NCI-H82 (cell line): ENCODE measurements around the gene HOXC11.

Experiments
- DNase-seq: peaks from one replicate; lab custom pipeline; 2025; lab: John Stamatoyannopoulos, UW

The HOXC11 gene

DNA sequence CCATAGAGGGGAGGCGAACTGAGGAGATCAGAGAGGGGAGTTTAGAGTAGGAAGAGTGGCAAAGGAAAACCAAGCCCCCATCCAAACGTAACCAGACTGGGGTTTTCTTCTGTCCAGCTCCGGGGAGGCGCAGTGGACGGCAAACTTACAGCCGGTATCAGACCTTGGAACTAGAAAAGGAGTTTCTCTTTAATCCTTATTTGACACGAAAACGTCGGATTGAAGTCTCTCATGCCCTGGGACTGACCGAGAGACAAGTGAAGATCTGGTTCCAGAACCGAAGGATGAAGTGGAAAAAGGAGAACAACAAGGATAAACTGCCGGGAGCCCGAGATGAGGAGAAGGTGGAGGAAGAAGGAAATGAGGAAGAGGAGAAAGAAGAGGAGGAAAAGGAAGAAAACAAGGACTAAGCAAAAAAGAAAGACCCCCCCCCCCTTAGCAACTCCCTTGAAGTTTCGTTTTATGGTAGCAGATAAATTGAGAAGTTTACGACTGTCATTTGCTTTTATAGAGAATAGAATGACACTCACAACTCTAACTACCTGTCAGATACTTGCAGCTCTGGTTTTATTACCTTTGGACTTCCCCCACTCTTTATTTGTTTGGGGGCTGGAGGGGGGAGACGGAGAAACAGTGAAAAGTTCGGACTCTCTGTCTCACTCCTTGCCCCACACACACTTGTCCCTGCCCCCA, 38.2 kb downstream of the HOXC11 start:
- no peak for DNase-seq

DNA sequence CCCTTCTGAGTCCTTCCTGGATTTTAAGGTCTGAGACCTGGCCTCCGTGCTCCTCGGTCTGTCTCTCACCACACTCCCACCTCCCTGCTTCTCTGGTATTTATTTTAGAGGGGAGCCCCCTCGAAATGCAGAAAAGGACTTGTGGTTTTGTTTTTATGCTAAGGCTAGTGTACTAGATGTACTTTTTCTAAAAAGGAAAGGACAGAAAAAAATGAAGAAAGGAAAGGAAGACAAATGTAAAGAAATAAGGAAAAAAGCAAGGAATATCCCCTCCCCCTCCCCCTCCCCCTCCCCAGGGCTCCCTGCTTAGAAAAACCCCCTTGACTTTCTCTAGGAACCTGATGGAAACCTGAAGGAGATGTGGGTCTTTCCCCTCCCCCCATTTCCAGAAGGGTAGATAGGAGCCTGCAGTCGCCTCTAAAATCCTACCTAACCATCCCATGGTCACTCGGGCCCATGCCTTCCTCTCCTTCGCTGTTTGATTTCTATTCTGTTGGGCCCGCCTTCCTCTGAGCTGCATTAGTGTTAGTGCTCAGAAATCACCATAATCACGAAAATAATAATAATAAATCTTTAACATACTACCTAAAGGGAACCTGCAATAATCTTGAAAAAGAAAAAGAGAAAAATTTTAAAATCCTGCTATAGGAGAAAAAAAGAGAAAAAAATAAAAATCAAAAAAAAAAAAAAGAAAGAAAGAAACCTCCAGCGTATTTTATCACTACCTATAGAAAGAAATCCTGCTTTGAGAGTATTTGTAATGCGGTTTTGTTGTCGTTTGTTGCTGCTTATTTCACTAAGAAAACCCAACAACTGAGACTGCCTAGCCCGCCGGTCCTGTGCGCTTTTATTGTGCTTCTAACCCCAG, 39.0 kb downstream of the HOXC11 start:
- DNase-seq = no peak

DNA sequence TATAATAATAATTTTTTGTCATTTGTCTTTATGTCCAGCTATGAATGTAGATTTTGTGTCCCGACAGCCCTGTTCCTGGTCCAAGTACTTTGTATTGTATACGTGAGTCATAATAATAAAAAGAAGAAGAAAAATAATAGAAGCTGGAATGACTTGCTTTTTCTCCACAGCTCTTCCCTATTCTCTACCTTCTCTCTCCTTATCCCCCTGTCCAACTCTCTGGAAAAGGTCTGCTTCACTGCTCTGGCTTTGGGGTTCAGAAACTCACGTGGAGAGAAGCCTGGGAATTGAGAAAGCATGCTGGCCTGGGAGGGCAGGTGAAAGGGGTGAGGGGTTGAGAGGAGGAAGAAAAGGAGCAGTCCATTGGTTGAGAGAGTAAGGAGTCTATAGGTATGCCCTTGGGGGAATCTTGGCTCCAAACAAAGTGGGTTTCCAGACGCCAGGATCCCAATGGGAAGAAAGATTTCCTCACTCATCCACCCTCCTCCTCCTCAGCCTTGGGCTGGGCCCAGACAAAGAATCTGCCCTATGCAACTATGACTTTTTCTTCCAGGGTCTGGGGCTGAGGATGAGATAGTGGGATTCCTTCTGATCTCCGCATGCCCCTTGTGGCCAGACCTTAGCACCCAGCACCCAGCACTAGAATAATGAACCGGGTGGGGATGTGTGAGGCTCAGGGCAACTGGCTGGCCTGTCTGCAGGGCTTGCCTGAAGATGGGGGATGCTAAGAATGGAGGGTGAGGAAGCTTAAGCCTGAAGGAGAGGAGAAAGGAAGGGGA, 39.9 kb downstream of the HOXC11 start:
- peak; percentile 59 for DNase-seq

DNA sequence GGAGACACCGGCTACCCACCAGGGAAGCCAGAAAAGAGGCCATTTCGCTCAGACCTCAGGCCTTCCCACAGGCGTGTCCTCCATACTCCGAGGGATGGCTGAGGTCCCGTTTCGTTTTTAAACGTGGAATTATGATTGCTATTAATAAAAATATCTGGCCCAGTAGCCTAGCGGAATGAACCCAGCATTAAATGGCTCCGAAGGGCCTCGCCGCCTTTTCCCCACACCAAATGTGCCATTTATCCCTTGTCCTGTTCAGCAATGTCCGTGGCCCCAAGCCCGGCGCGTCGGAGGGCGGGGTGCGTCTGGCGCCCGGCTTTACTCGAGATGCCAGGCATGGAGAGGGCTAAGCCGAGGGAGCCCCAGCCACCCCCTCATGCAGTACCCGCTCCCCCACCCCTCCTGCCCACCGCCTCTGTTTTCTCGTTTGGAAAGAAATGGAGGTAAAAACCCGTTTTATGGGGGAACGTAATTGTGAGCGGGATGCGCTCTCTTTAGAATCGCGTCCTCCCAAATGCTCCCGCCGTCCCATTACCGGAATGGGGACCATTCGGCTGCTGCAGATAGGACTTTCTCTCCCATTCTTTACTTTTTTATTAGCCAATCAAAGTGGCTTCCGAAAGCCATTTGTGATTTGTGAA, 41.6 kb downstream of the HOXC11 start:
- no peak for DNase-seq

DNA sequence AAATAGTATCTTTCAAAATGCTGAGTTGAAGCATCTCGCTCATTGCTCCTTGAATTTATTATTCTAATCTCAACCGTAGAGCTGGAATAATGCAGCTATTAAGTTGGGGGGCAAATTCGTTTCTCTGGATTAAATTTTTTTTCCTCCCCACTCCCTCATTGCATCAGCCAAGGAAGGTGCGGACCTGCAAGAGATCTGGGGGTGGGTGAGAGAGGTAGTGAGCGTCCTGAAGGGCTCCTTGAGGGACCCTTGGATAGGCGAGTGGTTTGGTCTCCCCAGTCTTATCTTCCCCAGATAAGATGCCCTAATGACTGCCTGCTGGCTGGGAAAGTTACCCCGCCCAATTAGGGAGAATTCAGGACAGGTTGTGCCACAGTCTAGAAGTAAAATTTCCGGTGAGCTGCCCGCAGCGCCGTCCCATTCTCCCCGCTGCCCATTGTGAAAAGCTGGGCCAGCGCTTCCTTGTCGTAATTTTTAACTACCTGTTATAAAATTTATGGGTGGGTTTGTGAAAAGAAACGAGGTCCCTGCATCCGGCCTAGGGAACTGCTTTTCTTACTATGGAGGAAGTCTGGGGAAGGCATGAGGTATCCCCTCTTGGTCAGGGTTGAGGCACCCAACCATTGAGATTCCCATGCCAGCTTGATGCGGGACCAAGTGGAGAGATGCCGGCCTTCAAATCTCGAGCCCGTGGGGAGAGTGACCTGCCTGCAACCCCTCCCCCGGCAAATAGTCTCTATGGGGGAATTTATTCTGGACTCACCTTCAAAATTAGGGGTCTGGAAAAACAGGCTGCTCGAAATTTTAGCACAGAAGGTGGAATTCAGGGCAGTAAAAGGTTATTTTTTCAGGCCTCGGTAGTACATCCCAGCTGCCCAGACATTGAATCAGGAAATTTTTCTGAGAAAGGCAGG, 42.3 kb downstream of the HOXC11 start:
- DNase-seq = no peak

DNA sequence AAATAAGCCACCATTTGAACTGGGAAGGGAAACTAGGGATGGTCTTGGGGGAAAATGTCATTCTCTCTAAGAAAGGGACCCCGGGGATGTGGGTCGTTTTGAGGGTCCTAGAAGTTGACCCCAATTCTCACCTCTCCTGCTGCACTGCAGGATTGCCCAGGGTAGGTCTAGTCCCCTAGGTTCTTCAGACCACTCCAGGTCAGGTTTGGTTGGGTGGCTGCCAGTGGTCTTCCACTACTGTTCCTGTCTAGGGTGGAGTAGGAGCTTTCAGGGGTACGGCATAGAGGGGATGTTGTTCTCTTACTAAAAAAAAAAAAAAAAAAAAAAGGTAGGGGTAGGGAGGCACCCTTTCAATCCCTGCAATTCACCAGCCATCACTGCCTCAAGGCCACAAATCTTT, 43.1 kb downstream of the HOXC11 start:
- no peak for DNase-seq

DNA sequence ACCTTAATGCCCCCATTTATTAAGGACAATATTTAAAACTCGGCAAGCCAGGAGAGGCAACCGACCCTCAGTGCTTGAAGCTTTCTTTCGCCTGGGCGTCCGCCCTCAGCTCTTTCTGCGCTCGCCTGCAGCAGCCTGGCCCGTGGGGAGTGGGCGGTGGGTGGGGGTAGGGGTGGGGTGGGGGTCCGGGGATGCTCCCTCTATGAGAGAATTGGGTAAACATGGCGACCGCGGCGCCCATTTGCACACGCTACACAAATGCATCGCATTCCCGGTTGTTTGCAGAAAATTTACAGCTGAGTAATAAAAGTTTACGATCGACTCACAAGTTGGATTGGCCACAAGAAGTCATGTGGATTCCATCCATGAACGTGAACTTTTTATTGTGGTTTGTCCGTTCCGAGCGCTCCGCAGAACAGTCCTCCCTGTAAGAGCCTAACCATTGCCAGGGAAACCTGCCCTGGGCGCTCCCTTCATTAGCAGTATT, 43.6 kb downstream of the HOXC11 start:
- no peak for DNase-seq

DNA sequence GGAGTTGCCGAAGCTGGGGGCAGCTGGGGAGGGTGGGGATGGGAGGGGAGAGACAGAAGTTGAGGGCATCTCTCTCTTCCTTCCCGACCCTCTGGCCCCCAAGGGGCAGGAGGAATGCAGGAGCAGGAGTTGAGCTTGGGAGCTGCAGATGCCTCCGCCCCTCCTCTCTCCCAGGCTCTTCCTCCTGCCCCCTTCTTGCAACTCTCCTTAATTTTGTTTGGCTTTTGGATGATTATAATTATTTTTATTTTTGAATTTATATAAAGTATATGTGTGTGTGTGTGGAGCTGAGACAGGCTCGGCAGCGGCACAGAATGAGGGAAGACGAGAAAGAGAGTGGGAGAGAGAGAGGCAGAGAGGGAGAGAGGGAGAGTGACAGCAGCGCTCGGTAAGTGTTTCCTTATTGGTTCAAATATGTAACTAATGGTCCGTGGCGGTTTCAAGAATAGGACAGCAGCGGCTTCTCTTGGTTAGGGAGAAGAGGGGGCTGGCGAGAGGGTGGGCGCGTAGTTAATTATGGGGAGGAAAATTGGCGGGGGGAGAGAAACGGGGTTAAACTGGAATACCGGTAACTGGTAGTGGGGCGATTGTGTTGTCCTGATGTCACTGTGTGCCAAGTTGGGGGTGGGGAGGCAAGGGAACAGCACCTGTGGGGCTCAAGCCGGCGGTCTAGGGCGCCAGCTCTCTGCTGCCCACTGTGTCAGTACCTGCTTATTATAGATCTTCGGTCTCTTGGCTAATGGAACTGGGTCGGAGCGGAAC, 44.3 kb downstream of the HOXC11 start:
- DNase-seq = peak; percentile 93

DNA sequence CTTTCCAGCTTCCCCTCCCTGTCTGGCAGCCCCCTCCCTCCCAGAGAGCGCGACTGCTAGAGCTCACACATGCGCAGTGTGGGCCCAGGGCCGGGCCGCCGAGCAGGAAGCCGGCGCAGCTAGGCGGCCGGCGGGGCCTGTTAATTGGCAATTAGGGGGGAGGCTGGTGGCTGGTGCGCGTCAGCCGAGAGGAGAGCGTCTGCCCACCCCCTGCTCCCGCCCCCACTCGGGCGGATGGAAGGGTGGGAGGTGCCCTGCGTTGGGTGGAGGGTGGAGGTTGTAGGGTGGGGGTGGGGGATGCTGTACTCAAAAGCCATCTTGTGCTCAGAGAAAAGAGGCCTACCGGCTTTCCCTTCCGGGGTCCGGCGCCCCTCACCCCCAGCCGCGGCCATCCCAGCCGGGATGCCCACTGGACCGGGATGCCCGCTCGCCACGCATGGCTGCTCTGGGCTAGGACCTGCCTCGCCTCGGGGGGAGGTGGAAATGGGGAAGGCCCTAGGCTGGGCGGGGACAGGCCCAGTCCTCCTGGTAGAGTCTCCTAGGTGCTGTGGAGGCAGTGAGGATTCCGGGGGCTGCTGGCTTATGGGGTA, 45.0 kb downstream of the HOXC11 start:
- peak; percentile 99 for DNase-seq

DNA sequence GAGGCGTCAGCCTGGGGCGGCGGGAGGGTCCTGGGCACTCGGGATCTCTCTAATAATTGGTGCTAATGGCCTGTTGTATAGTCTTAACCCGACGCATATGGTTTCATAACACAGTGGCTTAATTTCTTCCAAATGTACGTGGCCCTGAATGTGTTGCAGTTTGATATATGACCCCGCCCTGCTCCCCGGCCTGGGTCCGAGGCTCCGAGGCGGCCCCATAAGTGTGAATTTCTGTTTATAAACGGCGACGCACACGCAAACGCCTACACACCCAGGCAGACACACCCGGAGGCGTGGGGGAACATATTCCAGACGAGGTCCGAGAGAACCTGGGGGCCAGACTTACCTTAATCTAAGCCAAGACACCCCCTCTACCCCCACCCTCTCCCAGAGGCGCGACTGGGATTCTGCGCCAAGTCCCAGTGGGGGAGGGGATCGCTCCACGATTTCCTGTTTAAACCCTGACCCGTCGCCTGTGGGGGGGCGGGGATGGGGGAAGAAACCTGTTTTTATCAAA, 45.6 kb downstream of the HOXC11 start:
- peak; percentile 88 for DNase-seq

DNA sequence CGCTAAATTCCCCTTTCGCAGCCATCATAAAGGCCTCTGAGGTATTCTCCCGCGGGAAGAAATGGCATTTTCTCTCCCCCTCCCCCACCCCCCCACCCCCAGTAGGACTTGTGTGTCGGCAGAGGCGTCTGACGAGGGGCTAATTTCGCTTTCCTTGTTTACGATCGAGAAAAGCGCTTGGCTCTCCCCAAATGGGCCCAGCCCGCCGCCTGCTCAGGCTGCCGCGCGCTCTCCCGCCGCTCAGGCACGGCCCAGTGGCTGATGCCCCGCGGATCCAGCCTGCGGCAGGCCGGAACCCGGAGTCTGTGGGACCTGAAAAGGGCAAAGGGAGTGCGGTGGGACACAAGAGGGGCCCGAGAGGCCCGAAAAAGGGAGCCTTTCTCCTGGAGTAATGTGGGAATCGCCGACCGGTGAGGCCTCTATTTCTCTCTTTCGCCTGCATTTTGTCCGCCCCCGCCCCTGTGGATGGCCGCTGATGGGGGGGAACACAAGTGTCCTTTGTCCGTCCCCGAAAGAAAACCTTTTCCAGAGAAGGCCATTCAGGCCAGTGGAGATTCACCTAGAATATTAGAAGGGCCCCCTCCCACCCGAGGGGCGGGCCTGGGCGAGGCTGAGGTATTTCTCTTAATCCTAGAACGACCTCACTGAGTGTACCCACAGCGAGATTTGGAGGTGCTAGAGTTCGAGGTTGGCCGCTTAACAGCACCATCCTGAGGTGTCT, 46.3 kb downstream of the HOXC11 start:
- peak; percentile 82 for DNase-seq

DNA sequence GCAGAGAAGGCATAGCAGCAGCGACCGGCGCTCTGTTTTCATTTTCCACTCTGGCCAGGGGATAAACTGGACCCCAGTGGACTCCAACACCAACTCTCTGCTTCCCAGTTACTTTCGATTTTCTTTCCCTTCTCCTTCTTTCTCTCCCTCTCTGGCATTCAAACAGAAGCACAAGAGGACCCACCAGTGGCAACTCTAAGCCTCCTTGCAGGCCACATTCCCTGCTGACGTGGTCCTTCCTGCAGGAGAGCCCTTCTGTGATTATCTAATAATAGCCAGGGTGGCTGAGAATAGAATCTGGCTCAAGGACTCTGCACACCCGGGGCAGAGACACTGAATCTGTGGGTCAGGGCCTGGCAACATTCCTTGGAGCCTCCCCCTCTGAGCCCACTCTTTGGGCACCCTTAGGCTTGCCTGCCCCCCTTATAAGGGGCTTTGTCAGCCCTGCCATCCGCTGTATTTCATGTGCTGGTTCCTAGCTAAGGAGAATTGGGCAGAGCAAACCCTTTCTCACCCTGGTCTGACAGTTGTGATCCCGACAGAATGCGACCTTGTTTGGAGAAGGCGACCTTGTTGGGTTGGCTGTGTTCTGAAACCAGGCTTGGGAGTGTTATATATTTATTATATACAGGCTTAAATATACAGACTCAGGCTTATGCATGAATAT, 47.1 kb downstream of the HOXC11 start:
- peak; percentile 77 for DNase-seq

DNA sequence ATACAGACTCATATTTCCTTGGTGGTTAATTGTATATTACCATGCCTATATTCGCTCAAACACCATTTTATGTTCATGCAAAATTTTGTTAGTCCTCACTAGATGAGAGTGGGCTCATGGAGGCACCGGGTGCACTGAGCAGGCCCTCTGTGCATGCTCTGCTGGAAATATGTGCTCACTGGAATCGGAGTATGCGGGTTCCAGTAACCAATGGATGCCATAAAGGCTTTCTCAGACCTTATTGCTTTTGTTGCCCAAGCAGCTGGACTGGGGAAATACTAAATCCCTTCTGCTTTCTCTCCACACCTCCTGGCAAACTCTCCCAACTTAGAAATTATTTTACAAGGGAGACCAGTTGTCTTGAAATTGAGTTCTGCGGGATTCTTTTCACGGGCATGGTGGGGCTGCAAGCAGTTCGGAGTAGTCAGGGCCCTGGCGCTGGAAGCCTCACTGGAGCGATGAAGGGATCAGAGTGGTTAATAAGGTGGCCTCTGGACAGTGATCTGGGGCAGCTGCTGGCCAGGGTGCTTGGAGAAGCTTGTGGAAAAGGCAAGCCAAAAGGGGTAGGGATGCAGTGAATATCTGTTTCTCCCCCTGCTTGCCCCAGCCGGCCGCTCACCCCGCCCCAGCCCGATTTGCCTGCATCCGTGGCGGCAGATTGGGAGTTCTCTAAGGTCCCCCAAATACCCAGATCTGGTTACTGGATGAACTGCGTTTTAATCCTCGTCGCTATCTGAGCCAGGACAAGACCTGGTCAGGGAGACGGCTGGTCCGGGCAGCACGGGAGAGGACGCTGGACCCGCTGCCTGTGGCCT, 47.9 kb downstream of the HOXC11 start:
- peak; percentile 74 for DNase-seq

DNA sequence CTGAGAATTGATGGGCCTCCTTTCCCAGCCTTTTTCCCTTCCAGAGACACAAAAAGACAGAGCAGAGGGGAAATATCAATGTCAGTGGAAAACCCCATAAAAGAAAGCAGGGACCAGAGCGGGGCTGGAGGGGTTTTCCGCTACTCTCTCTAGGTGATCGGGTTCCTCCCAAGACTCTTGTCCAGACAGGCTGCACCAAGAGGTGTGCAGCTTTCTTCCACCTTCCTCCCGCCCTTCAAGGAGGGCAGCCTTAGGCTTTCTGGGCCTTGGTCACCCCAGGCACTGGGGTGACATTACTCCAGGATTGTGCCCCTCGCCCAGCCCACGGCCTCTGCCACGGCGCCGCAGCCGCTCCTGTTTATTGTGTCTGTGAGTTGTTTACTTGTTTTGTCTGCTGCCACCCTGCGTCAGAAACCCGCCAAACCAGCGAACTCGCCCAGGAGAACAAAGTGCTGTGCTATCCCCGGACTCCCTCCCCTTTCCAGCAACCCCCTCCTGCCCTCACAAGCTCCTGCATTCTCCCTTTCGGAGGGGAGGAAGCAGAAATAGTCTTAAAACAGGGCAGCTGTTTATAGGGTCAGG, 48.6 kb downstream of the HOXC11 start:
- DNase-seq = peak; percentile 87

DNA sequence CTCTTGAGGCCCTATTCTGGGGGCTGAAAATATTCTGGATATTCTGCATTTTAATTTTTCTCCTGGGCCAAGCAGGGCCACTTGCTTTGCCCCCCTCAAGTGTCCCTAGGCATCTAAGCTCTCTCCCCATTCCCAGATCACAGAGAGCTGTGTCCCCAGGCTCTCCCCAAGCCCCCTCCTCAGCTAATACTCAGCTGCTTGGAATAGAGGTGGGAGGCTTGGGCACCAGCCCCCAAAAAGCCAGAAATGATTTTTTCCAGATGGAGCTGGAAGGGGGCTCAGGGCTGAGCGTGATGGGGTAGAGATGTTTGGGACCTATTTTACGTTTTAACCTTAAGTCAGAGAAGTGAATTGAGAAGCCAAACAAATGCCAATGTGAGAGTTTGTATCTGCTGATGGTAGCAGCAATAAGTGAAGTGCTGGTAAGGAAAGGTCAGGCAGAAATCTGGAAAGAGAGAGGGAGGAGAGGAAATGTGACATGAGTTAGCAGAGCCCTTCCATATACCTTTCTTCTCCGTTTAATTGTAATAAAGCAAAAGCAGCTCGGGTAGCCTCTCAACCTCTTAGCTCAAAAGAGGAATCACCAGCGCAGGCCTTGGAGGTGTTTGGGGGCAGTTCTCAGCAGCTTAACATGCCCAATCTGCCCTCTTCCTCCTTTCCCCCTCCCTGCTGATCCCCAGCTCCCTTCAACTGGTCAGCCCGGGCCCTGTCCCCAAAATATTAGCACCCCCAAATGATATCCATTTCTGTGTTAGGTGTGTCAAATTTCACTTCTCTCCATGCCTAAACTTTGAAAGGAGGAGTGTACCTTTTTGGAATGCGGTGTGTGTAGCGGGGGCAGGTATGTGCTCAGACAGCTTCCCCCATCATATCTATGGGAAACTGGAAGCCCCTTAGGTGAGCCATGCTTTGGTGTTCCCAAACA, 50.3 kb downstream of the HOXC11 start:
- DNase-seq = no peak

DNA sequence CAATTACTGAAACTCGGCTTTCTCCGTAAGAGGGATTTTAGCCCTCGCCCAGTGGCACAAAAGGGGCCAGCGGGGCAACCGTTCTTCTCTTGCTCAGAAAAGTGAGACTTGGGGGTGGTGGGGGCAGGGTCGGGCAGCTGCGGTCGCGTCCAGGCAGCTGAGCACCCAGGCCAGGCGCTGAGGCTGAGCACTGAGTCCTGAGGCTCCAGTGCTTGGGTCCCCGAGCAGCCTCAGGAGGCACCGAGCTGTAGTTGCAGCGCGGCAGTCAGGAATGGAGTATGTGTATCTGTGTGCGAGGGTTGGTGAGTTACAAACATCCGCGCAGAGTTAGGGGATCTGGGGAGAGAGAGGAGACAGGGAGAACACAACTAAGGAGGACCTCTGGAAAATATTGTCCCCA, 51.2 kb downstream of the HOXC11 start:
- DNase-seq = no peak
